Measurements from ENCODE around the gene EBF4. TPM values are rescaled to one million over a fixed set of nuclear protein-coding genes. Genes with fewer than 3 reads are reported as not detected.

The EBF4 gene
- 1 to 10 TPM; 4.4 to 6.5 TPM for total RNA-seq
- long read RNA-seq, partial matches to known transcripts: 1 of 1 reads
- long read RNA-seq, other reads (novel, unspliced or antisense): 0 of 1 reads

- ATAC-seq (peak; percentile 66 to 70), DNase-seq (peak; percentile 59)
- intact Hi-C loops (cut with DNase I): no loop called here
Observed at GRCh38 chr20:2692036-2692885, at the start of gene EBF4. EBF4 (plus strand) TSS chr20:2692780; CDS start chr20:2693646, 866 bp downstream.

- DNase-seq (no peak), ATAC-seq (no peak)
- intact Hi-C loops (cut with DNase I): loop anchor here in 1 of 2 donors (10.0 kb wide), 1 partner anchor 119 kb away; no protein-coding TSS in a partner anchor
Observed at GRCh38 chr20:2643708-2644107, 48.9 kb upstream of the EBF4 start.

- intact Hi-C loops (cut with DNase I): no loop called here
- peak; percentile 98 for ATAC-seq
- peak; percentile 92 for DNase-seq
Observed at GRCh38 chr20:2651772-2652723, 40.5 kb upstream of the EBF4 start, which contains the start of gene NOP56. NOP56 (plus strand) TSS chr20:2652632; CDS start chr20:2652661, 29 bp downstream.

- ATAC-seq (peak; percentile 77), DNase-seq (peak; percentile 63)
- intact Hi-C loops (cut with DNase I): no loop called here
Observed at GRCh38 chr20:2652724-2653555, 39.6 kb upstream of the EBF4 start.

GRCh38 chr20:2653556-2654383 lies 38.8 kb upstream of the EBF4 start:
- intact Hi-C loops (cut with DNase I): no loop called here
- DNase-seq (no peak), ATAC-seq (no peak)

- DNase-seq (no peak), ATAC-seq (no peak)
- intact Hi-C loops (cut with DNase I): no loop called here
Observed at GRCh38 chr20:2654384-2654822, 38.2 kb upstream of the EBF4 start.

GRCh38 chr20:2654831-2655230 lies 37.7 kb upstream of the EBF4 start:
- no peak for ATAC-seq
- intact Hi-C loops (cut with DNase I): no loop called here
- DNase-seq: no peak

GRCh38 chr20:2655331-2656116 lies 37.1 kb upstream of the EBF4 start:
- DNase-seq (no peak), ATAC-seq (no peak)
- intact Hi-C loops (cut with DNase I): no loop called here

GRCh38 chr20:2656471-2657117 lies 36.0 kb upstream of the EBF4 start:
- intact Hi-C loops (cut with DNase I): no loop called here
- no peak for ATAC-seq
- no peak for DNase-seq

- DNase-seq: no peak
- intact Hi-C loops (cut with DNase I): no loop called here
- no peak for ATAC-seq
Observed at GRCh38 chr20:2657241-2657640, 35.3 kb upstream of the EBF4 start.

- intact Hi-C loops (cut with DNase I): no loop called here
Observed at GRCh38 chr20:2657674-2658073, 34.9 kb upstream of the EBF4 start.

GRCh38 chr20:2658414-2659354 lies 33.9 kb upstream of the EBF4 start:
- DNase-seq (no peak), ATAC-seq (peak in 1 of 2 donors; percentile 6)
- intact Hi-C loops (cut with DNase I): no loop called here

More at GRCh38 chr20:2657674-2658073, 34.9 kb upstream of the EBF4 start:
- no peak for ATAC-seq
- no peak for DNase-seq

- ATAC-seq: no peak
- intact Hi-C loops (cut with DNase I): no loop called here
- no peak for DNase-seq
Observed at GRCh38 chr20:2659547-2659946, 33.0 kb upstream of the EBF4 start.

GRCh38 chr20:2663364-2663886 lies 29.2 kb upstream of the EBF4 start:
- ATAC-seq: no peak
- intact Hi-C loops (cut with DNase I): loop anchor here in 1 of 2 donors (10.0 kb wide), 1 partner anchor 171 kb away; no protein-coding TSS in a partner anchor
- no peak for DNase-seq

Data from left cardiac atrium (tissue), 4 donors.